GM12878 (cell line): Measurements from ENCODE around the gene MIGA2. TPM values are rescaled to one million over a fixed set of nuclear protein-coding genes. Genes with fewer than 3 reads are reported as not detected.

Experiments used
- ATAC-seq: fragments of 200-7000 bp; cut with Tn5 transposase; 3 replicates; pipeline ENCODE4 v1.9.1; 2020; ENCODE audit warnings: mild to moderate bottlenecking, moderate library complexity
- BruUV-seq: library from RNA; stranded (reverse); fragments of 400-500 nt; replicated peaks from 2 replicates; lab custom pipeline; 2021; lab: Mats Ljungman, UMichigan
- CTCF ChIA-PET: fragments of 300-600 bp; sonication (Branson Sonifier 250); formaldehyde crosslinking; extraction: SDS; loops from one replicate; lab custom pipeline; 2021; ENCODE audit warnings: inconsistent platforms; lab: Yijun Ruan, JAX
- POLR2A ChIA-PET: fragments of 350-600 bp; formaldehyde crosslinking; extraction: SDS; loops from one replicate; lab custom pipeline; 2021; ENCODE audit warnings: inconsistent platforms; lab: Charles Lee
- RAD21 ChIA-PET: fragments of 300-600 bp; sonication (Branson Sonifier 250); formaldehyde crosslinking; loops from one replicate; lab custom pipeline; 2023; ENCODE audit warnings: antibody characterized with exemption; ENCODE audit not compliant: unreplicated experiment; lab: Charles Lee
- SMC1A ChIA-PET: fragments of 300-600 bp; sonication (Branson Sonifier 250); formaldehyde crosslinking; loops from one replicate; lab custom pipeline; 2023; ENCODE audit not compliant: unreplicated experiment, uncharacterized antibody; lab: Charles Lee
- DNase-seq: peaks from one replicate; pipeline ENCODE4 v3.0.0-alpha.2; 2011; ENCODE audit warnings: low read depth, low spot score
- FAIRE-seq: peaks from 3 replicates; lab custom pipeline; 2011; peaks lifted over from hg19 to GRCh38; lab: Jason Lieb, UNC
- H2AFZ ChIP-seq: 2 replicates; pipeline ENCODE4 v1.6.0; 2011; ENCODE audit warnings: low read depth, low read length, control low read depth; ENCODE audit not compliant: control insufficient read depth
- H3K27ac ChIP-seq: 2 replicates; pipeline ENCODE4 v1.5.1; 2011; ENCODE audit warnings: control low read depth; ENCODE audit not compliant: control insufficient read depth, insufficient read depth
- H3K27me3 ChIP-seq, 2 experiments: replicated peaks in 1 of 2; 2 replicates each; pipeline versions ENCODE4 v1.6.0 to v1.6.1; 2011; ENCODE audit warnings: low read length in 1 of 2; ENCODE audit not compliant: control insufficient read depth in 2 of 2, insufficient read depth in 2 of 2
- H3K36me3 ChIP-seq, 2 experiments: 2 replicates each; pipeline ENCODE4 v1.5.1; 2011; ENCODE audit warnings: low read length in 1 of 2; ENCODE audit not compliant: control insufficient read depth in 2 of 2, insufficient read depth in 2 of 2
- H3K4me1 ChIP-seq: 2 replicates; pipeline ENCODE4 v1.6.1; 2011; ENCODE audit warnings: mild to moderate bottlenecking, low read length, moderate library complexity, mixed read lengths; ENCODE audit not compliant: control insufficient read depth, insufficient read depth
- H3K4me2 ChIP-seq: 2 replicates; pipeline ENCODE4 v1.6.0; 2011; ENCODE audit warnings: control low read depth; ENCODE audit not compliant: control insufficient read depth, insufficient read depth
- H3K4me3 ChIP-seq: fragments of 200-600 bp; sonication (generic); 2 replicates; pipeline ENCODE4 v1.5.1; 2016
- H3K79me2 ChIP-seq: 2 replicates; pipeline ENCODE4 v1.6.0; 2011; ENCODE audit warnings: low read length; ENCODE audit not compliant: control insufficient read depth, insufficient read depth
- H3K9ac ChIP-seq: 2 replicates; pipeline ENCODE4 v1.8.0; 2011; ENCODE audit warnings: low read length, control low read depth, mixed read lengths; ENCODE audit not compliant: control insufficient read depth, insufficient read depth
- H3K9me3 ChIP-seq: replicated peaks from 3 replicates; pipeline ENCODE4 v1.5.1; 2011; ENCODE audit warnings: mild to moderate bottlenecking, low read length; ENCODE audit not compliant: control insufficient read depth, insufficient read depth
- H4K20me1 ChIP-seq: 2 replicates; pipeline ENCODE4 v1.6.0; 2011; ENCODE audit not compliant: control insufficient read depth, insufficient read depth
- CBX5 ChIP-seq: sonication (generic); IDR thresholded peaks from 2 replicates; pipeline ENCODE4 v1.6.1; 2016; ENCODE audit warnings: low read depth, moderate library complexity, mild to moderate bottlenecking, inconsistent platforms
- ETV6 ChIP-seq, 2 experiments: fragments of 450-650 bp in 1 of 2; IDR thresholded peaks in 1 of 2; conservative IDR thresholded peaks in 1 of 2; 2 replicates each; pipeline ENCODE4 v1.6.1; 2014; ENCODE audit warnings: antibody characterized with exemption in 1 of 2, borderline replicate concordance in 1 of 2, low read depth in 1 of 2, mild to moderate bottlenecking in 1 of 2, moderate library complexity in 1 of 2
- FOXM1 ChIP-seq: IDR thresholded peaks from 2 replicates; pipeline ENCODE4 v1.6.1; 2012; ENCODE audit warnings: low read depth, mild to moderate bottlenecking, inconsistent platforms, low read length, moderate library complexity
- KLF5 ChIP-seq: fragments of 450-650 bp; IDR thresholded peaks from 2 replicates; pipeline ENCODE4 v1.6.1; 2014; ENCODE audit warnings: mild to moderate bottlenecking; ENCODE audit not compliant: partially characterized antibody
- POLR2AphosphoS5 ChIP-seq: IDR thresholded peaks from 2 replicates; pipeline ENCODE4 v1.6.1; 2011; ENCODE audit warnings: mild to moderate bottlenecking, low read length, inconsistent platforms
- SMARCA5 ChIP-seq: fragments of 450-650 bp; IDR thresholded peaks from 2 replicates; pipeline ENCODE4 v1.6.1; 2017; ENCODE audit warnings: mild to moderate bottlenecking
- ZNF384 ChIP-seq: IDR thresholded peaks from 2 replicates; pipeline ENCODE4 v1.6.1; 2012; ENCODE audit warnings: low read depth, mild to moderate bottlenecking, low read length, improper control_type of control experiment, borderline replicate concordance
- WGBS: methylation state at CpG from one replicate; pipeline ENCODE4 v1.1.6; 2016; ENCODE audit warnings: low lambda C conversion rate; ENCODE audit not compliant: insufficient replicate concordance, insufficient coverage; ENCODE audit errors: missing lambda C conversion rate; 5-methylcytosine and 5-hydroxymethylcytosine counted together
- in situ Hi-C: fragments of 300-500 bp; cut with MboI; formaldehyde crosslinking; loops from 9 replicates; pipeline ENCODE4 v1.14.3; 2018; ENCODE audit warnings: mixed read lengths
- intact Hi-C: fragments of 100-400 bp; cut with micrococcal nuclease; formaldehyde crosslinking; loops from one replicate; pipeline ENCODE4 v1.14.2; 2022; ENCODE audit not compliant: unreplicated experiment
- polyA plus RNA-seq, 11 experiments: library from polyadenylated mRNA; depleted of rRNA in 4 of 11; unstranded in 6 of 11; stranded (reverse) in 5 of 11; fragments of >200 nt; fragmentation: Nextera tagmentation in 4 of 11; fragmentation: Illumina TruSeq in 1 of 11; extraction: Ambion mirVana in 4 of 11; extraction: Trizol in 1 of 11; gene quantifications; 1 replicate in 1 of 11; 2 replicates in 10 of 11; pipeline versions ENCODE4 v1.2.1 to v1.2.3, GENCODE V29; 2011 to 2016; ENCODE audit warnings: inconsistent platforms in 2 of 11, missing spikeins in 2 of 11, low read depth in 1 of 11
- total RNA-seq, 4 experiments: library from RNA; depleted of rRNA in 3 of 4; stranded (reverse); fragments of >200 nt in 3 of 4; fragmentation: Illumina TruSeq in 1 of 4; extraction: Trizol in 1 of 4; gene quantifications; 2 replicates each; pipeline versions ENCODE4 v1.2.1 to v1.2.3, GENCODE V29; 2013 to 2021
- TF ChIP-seq, protein P1 (sequence below): fragments of 450-650 bp; IDR thresholded peaks from 2 replicates; pipeline ENCODE4 v1.6.1; 2017; ENCODE audit warnings: low read depth, mild to moderate bottlenecking, moderate library complexity
- TF ChIP-seq, protein P2 (sequence below): IDR thresholded peaks from 2 replicates; pipeline ENCODE4 v1.6.1; 2012; ENCODE audit warnings: improper control_type of control experiment, low read depth, low read length; ENCODE audit not compliant: insufficient replicate concordance

Gene MIGA2
- total and polyA plus RNA-seq, 10 of the 15 experiments (the other 5 are each of a cell fraction or from before 2014, with no cell fraction given), result 0.14 to 31.0 (median 12.7) TPM

DNA sequence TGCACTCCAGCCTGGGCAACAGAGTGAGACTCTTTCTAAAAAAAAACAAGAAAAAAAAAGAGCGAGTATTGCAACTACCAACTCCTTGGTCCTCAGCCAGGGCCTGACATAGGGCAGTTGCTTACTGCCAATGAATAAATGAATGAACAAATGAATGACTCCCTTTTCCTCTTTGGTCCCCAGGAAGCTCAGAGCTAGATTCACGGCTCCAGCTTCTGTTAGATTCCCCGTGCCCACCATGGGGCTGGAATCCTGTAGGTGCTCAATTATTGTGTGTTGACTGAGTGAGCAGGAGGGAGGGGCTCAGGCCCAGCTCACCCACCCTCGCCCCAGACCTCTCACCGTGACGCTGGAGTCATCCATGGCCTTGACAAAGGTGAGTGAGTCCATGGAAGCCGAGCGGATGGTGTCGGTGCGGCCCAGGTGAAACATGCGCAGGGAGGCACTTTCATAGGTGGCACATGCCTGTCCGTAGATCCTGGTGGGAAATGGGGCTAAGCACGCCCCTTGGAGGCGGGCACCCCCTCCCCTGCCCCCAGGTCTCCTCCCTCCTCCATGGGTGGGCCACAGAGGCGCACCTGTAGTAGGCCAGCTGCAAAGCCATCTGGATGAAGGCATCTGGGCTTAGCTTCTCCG, 61.4 kb downstream of the MIGA2 start:
- POLR2A ChIA-PET, result interaction anchor here (0.6 kb wide), 2 partner anchors 67 to 1027 kb away, joined by 3 to 4 read pairs; no protein-coding TSS in a partner anchor
- intact Hi-C loops, result no loop called here
- WGBS, result 58% methylated on average over 16 of the region's 16 CpGs

DNA sequence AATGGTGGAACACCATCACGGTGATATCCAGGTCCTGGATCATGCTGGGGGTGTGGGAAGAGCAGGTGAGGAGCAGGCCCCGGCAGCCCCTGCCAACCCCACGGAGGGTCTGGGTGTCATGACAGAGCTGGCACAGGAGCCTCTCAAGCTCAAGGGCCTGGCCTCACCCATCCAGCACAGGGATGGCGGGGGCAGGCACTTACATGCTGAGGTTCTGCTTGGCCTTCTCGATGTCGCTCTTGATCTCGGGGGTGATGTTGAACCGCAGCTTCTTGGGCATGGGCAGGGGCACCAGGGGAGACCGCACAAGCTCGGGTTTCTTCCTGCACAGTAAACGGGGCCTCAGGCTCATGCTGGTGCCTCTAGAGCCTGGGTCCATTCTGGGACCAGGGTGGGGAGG, 61.9 kb downstream of the MIGA2 start:
- ChIA-PET SMC1A (no interaction called here), POLR2A (interaction anchor here (0.6 kb wide), 2 partner anchors 67 to 1026 kb away, joined by 3 to 4 read pairs; no protein-coding TSS in a partner anchor), CTCF (interaction anchor here (0.9 to 1.1 kb wide), 2 partner anchors 143 to 526 kb away, joined by 4 to 5 read pairs; no protein-coding TSS in a partner anchor), RAD21 (interaction anchor here (0.9 kb wide), 1 partner anchor 14 kb away, joined by 3 read pairs; no protein-coding TSS in a partner anchor)
- ATAC-seq (no peak), FAIRE-seq (no peak), DNase-seq (no peak)
- H3K9me3 ChIP-seq, result no peaks in the 10 kb centered on the region
- H3K4me1 ChIP-seq, result no peaks in the 10 kb centered on the region
- no peaks in the 10 kb centered on the region for H3K36me3 ChIP-seq
- no peak overlapping the region for H3K27ac ChIP-seq
- no peak overlapping the region for H3K4me3 ChIP-seq
- in situ Hi-C loops (no loop called here), intact Hi-C loops (no loop called here)
- H3K79me2 ChIP-seq, result no peaks in the 10 kb centered on the region
- H3K27me3 ChIP-seq, result no peaks in the 10 kb centered on the region
- H4K20me1 ChIP-seq, result no peaks in the 10 kb centered on the region
- H3K9ac ChIP-seq, result no peak overlapping the region
- BruUV-seq, result no TSS peak
- WGBS, result 52% methylated on average over 11 of the region's 11 CpGs
- H2AFZ ChIP-seq, result no peak overlapping the region
- no peak overlapping the region for H3K4me2 ChIP-seq
- TF ChIP-seq SMARCA5 (no peak), KLF5 (no peak), POLR2AphosphoS5 (no peak), CBX5 (no peak), ETV6 (conservative IDR thresholded peaks at IDR 0.05 in 1 of 2, IDR thresholded peaks at IDR 0.05 in 1 of 2; ENCODE audit: borderline replicate concordance in 1 of 2, low read depth in 1 of 2) (no peak)
- TF ChIP-seq, protein P1, sequence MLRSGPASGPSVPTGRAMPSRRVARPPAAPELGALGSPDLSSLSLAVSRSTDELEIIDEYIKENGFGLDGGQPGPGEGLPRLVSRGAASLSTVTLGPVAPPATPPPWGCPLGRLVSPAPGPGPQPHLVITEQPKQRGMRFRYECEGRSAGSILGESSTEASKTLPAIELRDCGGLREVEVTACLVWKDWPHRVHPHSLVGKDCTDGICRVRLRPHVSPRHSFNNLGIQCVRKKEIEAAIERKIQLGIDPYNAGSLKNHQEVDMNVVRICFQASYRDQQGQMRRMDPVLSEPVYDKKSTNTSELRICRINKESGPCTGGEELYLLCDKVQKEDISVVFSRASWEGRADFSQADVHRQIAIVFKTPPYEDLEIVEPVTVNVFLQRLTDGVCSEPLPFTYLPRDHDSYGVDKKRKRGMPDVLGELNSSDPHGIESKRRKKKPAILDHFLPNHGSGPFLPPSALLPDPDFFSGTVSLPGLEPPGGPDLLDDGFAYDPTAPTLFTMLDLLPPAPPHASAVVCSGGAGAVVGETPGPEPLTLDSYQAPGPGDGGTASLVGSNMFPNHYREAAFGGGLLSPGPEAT, result no peak
- TF ChIP-seq, protein P2, sequence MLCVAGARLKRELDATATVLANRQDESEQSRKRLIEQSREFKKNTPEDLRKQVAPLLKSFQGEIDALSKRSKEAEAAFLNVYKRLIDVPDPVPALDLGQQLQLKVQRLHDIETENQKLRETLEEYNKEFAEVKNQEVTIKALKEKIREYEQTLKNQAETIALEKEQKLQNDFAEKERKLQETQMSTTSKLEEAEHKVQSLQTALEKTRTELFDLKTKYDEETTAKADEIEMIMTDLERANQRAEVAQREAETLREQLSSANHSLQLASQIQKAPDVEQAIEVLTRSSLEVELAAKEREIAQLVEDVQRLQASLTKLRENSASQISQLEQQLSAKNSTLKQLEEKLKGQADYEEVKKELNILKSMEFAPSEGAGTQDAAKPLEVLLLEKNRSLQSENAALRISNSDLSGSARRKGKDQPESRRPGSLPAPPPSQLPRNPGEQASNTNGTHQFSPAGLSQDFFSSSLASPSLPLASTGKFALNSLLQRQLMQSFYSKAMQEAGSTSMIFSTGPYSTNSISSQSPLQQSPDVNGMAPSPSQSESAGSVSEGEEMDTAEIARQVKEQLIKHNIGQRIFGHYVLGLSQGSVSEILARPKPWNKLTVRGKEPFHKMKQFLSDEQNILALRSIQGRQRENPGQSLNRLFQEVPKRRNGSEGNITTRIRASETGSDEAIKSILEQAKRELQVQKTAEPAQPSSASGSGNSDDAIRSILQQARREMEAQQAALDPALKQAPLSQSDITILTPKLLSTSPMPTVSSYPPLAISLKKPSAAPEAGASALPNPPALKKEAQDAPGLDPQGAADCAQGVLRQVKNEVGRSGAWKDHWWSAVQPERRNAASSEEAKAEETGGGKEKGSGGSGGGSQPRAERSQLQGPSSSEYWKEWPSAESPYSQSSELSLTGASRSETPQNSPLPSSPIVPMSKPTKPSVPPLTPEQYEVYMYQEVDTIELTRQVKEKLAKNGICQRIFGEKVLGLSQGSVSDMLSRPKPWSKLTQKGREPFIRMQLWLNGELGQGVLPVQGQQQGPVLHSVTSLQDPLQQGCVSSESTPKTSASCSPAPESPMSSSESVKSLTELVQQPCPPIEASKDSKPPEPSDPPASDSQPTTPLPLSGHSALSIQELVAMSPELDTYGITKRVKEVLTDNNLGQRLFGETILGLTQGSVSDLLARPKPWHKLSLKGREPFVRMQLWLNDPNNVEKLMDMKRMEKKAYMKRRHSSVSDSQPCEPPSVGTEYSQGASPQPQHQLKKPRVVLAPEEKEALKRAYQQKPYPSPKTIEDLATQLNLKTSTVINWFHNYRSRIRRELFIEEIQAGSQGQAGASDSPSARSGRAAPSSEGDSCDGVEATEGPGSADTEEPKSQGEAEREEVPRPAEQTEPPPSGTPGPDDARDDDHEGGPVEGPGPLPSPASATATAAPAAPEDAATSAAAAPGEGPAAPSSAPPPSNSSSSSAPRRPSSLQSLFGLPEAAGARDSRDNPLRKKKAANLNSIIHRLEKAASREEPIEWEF, result no peak

More for the DNA sequence above, 61.4 kb downstream of the MIGA2 start:
- Histone ChIP-seq H3K4me2 (no peak overlapping the region), H4K20me1 (no peaks in the 10 kb centered on the region), H3K36me3 (no peaks in the 10 kb centered on the region), H3K9me3 (no peaks in the 10 kb centered on the region), H3K27ac (no peak overlapping the region), H3K4me1 (no peaks in the 10 kb centered on the region), H3K79me2 (no peaks in the 10 kb centered on the region), H3K4me3 (no peak overlapping the region), H3K27me3 (no peaks in the 10 kb centered on the region), H3K9ac (no peak overlapping the region), H2AFZ (no peak overlapping the region)
- FAIRE-seq (no peak), ATAC-seq (no peak), DNase-seq (no peak)
- ChIA-PET RAD21 (interaction anchor here (0.9 kb wide), 1 partner anchor 14 kb away, joined by 3 read pairs; no protein-coding TSS in a partner anchor), SMC1A (no interaction called here), CTCF (interaction anchor here (1.1 kb wide), 1 partner anchor 527 kb away, joined by 4 read pairs; no protein-coding TSS in a partner anchor)
- no TSS peak for BruUV-seq
- no peak for TF ChIP-seq ZNF384
- TF ChIP-seq FOXM1, result no peak
- in situ Hi-C loops, result no loop called here
